K562 treated with DMSO at 1 percent for 12 hours (cell line): ENCODE data around the gene HAVCR1. TPM values are rescaled to one million over a fixed set of nuclear protein-coding genes. Genes with fewer than 3 reads are reported as not detected.

Experiments
- total RNA-seq: library from RNA; unstranded; fragments of 300-600 nt; gene quantifications from 2 replicates; pipeline ENCODE4 v1.2.3, GENCODE V29; 2022; ENCODE audit not compliant: insufficient read depth

The HAVCR1 gene
- not detected in 2 replicates for total RNA-seq

GRCh38 chr5:157059093-157059539, at the start of gene HAVCR1:
TSS of gene HAVCR1 (minus strand) at chr5:157059116. CDS start at chr5:157057943, 1,173 bp downstream.

Other genes with a start within 250 kb of the HAVCR1 start
- not detected in 2 replicates for gene PPP1R2B, start 208.8 kb downstream of the HAVCR1 start, total RNA-seq
- not detected in 2 replicates for gene TIMD4, start 95.9 kb downstream of the HAVCR1 start, total RNA-seq
- gene HAVCR2, start 49.9 kb upstream of the HAVCR1 start, total RNA-seq: not detected in 2 replicates
- 5.1 and 6.4 TPM in 2 replicates for gene MED7, start 83.7 kb upstream of the HAVCR1 start, total RNA-seq
- not detected in 2 replicates for gene GARIN3, start 107.1 kb upstream of the HAVCR1 start, total RNA-seq
- gene ITK, start 121.7 kb upstream of the HAVCR1 start, total RNA-seq: not detected in 2 replicates
- gene CYFIP2, start 207.0 kb upstream of the HAVCR1 start, total RNA-seq: 16.4 and 19.2 TPM in 2 replicates